Astrocyte (in vitro differentiated cells and primary cell): ENCODE data around the gene PELI2.

Experiments
- CTCF ChIP-seq: IDR thresholded peaks from 2 replicates; pipeline ENCODE4 v1.5.1; 2011; ENCODE audit warnings: low read depth, mild to moderate bottlenecking, inconsistent platforms, low read length, moderate library complexity; ENCODE audit not compliant: insufficient read depth
- EZH2 ChIP-seq: IDR thresholded peaks from 2 replicates; pipeline ENCODE4 v1.6.1; 2012; ENCODE audit warnings: mild to moderate bottlenecking, low read length, inconsistent platforms; ENCODE audit not compliant: insufficient read depth

DNA sequence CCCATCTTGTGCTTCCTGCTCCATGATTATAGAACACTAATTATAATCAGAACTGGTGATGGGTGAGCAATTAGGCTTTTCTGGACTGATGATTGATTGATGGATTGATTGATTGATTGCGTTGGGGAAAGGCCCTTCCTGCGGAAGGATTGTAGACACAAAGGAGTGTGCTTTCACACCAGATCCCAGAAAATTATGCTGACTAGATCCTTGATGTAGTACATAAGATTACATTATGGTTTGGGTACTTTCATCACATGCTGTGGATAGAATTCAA lies 8.4 kb downstream of the PELI2 start:
- TF ChIP-seq CTCF, result no peak
- TF ChIP-seq EZH2, result no peak
